Endodermal cell (in vitro differentiated cells): ENCODE measurements around the gene SLITRK4. TPM values are rescaled to one million over a fixed set of nuclear protein-coding genes. Genes with fewer than 3 reads are reported as not detected.

Experiments
- DNase-seq: peaks from one replicate; pipeline ENCODE4 v3.0.0-alpha.2; 2017
- H3K27ac ChIP-seq: 2 replicates; pipeline ENCODE4 v1.5.1; 2013; ENCODE audit warnings: mild to moderate bottlenecking, low read depth, low read length, moderate library complexity
- H3K27me3 ChIP-seq: 2 replicates; pipeline ENCODE4 v1.6.1; 2013; ENCODE audit warnings: mild to moderate bottlenecking, low read length, moderate library complexity; ENCODE audit not compliant: insufficient read depth, control insufficient read depth, poor library complexity, severe bottlenecking
- H3K36me3 ChIP-seq: 2 replicates; pipeline ENCODE4 v1.7.0; 2013; ENCODE audit warnings: mild to moderate bottlenecking, low read length, moderate library complexity; ENCODE audit not compliant: control insufficient read depth, insufficient read depth
- H3K4me1 ChIP-seq: one replicate; pipeline ENCODE4 v1.7.0; 2013; ENCODE audit warnings: low read length; ENCODE audit not compliant: control insufficient read depth, insufficient read depth
- H3K4me3 ChIP-seq: 2 replicates; pipeline ENCODE4 v1.5.1; 2013; ENCODE audit warnings: mild to moderate bottlenecking, low read length, moderate library complexity
- H3K9ac ChIP-seq: 2 replicates; pipeline ENCODE4 v1.6.1; 2013; ENCODE audit warnings: mild to moderate bottlenecking, low read length, moderate library complexity; ENCODE audit not compliant: poor library complexity, severe bottlenecking; ENCODE audit errors: extremely low read depth
- H3K9me3 ChIP-seq: 2 replicates; pipeline ENCODE4 v1.6.1; 2013; ENCODE audit warnings: mild to moderate bottlenecking, low read length, moderate library complexity; ENCODE audit not compliant: control insufficient read depth
- H3K27ac Mint-ChIP-seq: 2 replicates; pipeline ENCODE4 v1.8.0; 2020; ENCODE audit warnings: mixed read lengths
- H3K27me3 Mint-ChIP-seq: 2 replicates; pipeline ENCODE4 v1.8.0; 2021; ENCODE audit warnings: mild to moderate bottlenecking, mixed read lengths; ENCODE audit not compliant: insufficient read depth
- H3K36me3 Mint-ChIP-seq: 2 replicates; pipeline ENCODE4 v1.8.0; 2020; ENCODE audit warnings: low read depth, mixed read lengths
- H3K4me1 Mint-ChIP-seq: 2 replicates; pipeline ENCODE4 v1.8.0; 2020; ENCODE audit warnings: mixed read lengths
- H3K4me3 Mint-ChIP-seq: 2 replicates; pipeline ENCODE4 v1.8.0; 2020; ENCODE audit warnings: mild to moderate bottlenecking, moderate library complexity, mixed read lengths
- H3K9me3 Mint-ChIP-seq: 2 replicates; pipeline ENCODE4 v1.8.0; 2020; ENCODE audit warnings: mild to moderate bottlenecking, mixed read lengths
- CTCF ChIP-seq: fragments of 200-600 bp; sonication (generic); conservative IDR thresholded peaks from 2 replicates; pipeline ENCODE4 v1.5.0; 2021; ENCODE audit warnings: antibody characterized with exemption, mild to moderate bottlenecking
- WGBS, 2 experiments: methylation state at CpG; one replicate each; pipeline versions ENCODE4 v1.1.5 to v1.1.7; 2013; ENCODE audit warnings: missing lambda C conversion rate in 2 of 2, mixed read lengths in 1 of 2; ENCODE audit not compliant: insufficient coverage in 1 of 2, insufficient read length in 1 of 2; 5-methylcytosine and 5-hydroxymethylcytosine counted together
- total RNA-seq, 2 donors: library from RNA; stranded (reverse); fragmentation: NEBNext Ultra II Directional in 1 of 2; extraction: Animal tissue kit (Norgen Biotek cat#: 25700) in 1 of 2; gene quantifications; 2 replicates in 1 of 2; 3 replicates in 1 of 2; pipeline ENCODE4 v1.2.1, GENCODE V29; 2021

SLITRK4 gene
- total RNA-seq, 2 donors from 2014 or later, result 5.6 to 11.5 TPM

DNA sequence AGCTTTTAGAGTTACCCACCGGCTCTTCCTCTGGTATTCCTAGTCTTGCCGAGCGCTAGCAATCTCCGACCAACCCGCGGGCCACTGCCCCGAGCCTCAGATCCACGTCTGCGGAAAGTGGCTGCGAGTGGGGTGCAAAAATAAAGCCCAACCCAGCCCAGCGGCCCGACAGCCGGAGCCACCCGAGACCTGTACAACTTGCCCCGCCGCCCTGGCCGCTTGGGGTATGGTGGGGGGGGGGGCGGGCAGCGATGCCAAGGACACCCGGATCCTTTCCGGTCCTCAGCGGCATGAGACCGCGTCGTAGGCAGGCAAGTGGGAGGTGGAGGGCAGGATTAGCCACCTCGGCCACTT lies 1.6 kb downstream of the SLITRK4 start:
- no peak for DNase-seq
- Mint-ChIP-seq H3K4me1 (peaks cover 2% of the 10 kb centered on the region), H3K27me3 (peaks cover 19% of the 10 kb centered on the region), H3K36me3 (peaks cover 9% of the 10 kb centered on the region), H3K9me3 (peaks cover 52% of the 10 kb centered on the region), H3K4me3 (peak overlapping the region; percentile 74), H3K27ac (no peak overlapping the region)
- Histone ChIP-seq H3K4me3 (no peak overlapping the region), H3K9ac (no peak overlapping the region), H3K9me3 (peaks cover 6% of the 10 kb centered on the region), H3K4me1 (no peaks in the 10 kb centered on the region), H3K27ac (no peak overlapping the region), H3K27me3 (peaks cover 17% of the 10 kb centered on the region), H3K36me3 (no peaks in the 10 kb centered on the region)
- WGBS, 2 experiments, result 53% methylated on average over 20 of the region's 26 CpGs; no CpG with 5 or more reads in 1 of the 2 experiments
- TF ChIP-seq CTCF, result no peak

GRCh38 chrX:143633461-143634308 lies 2.2 kb downstream of the SLITRK4 start:
- peaks cover 8% of the 10 kb centered on the region for H3K9me3 ChIP-seq
- H3K4me1 ChIP-seq, result no peaks in the 10 kb centered on the region
- H3K27me3 ChIP-seq, result peaks cover 17% of the 10 kb centered on the region
- H3K4me3 ChIP-seq, result no peak overlapping the region
- H3K36me3 ChIP-seq, result no peaks in the 10 kb centered on the region
- Mint-ChIP-seq H3K4me1 (peaks cover 2% of the 10 kb centered on the region), H3K27me3 (peaks cover 19% of the 10 kb centered on the region), H3K4me3 (peak overlapping the region; percentile 74), H3K36me3 (peaks cover 14% of the 10 kb centered on the region), H3K27ac (no peak overlapping the region), H3K9me3 (peaks cover 58% of the 10 kb centered on the region)
- H3K27ac ChIP-seq, result no peak overlapping the region
- peak; percentile 20 for TF ChIP-seq CTCF
- no peak overlapping the region for H3K9ac ChIP-seq
- peak; percentile 66 for DNase-seq
- WGBS, 2 experiments, result 0 to 40% methylated on average over 5 to 64 of the region's 64 CpGs

DNA sequence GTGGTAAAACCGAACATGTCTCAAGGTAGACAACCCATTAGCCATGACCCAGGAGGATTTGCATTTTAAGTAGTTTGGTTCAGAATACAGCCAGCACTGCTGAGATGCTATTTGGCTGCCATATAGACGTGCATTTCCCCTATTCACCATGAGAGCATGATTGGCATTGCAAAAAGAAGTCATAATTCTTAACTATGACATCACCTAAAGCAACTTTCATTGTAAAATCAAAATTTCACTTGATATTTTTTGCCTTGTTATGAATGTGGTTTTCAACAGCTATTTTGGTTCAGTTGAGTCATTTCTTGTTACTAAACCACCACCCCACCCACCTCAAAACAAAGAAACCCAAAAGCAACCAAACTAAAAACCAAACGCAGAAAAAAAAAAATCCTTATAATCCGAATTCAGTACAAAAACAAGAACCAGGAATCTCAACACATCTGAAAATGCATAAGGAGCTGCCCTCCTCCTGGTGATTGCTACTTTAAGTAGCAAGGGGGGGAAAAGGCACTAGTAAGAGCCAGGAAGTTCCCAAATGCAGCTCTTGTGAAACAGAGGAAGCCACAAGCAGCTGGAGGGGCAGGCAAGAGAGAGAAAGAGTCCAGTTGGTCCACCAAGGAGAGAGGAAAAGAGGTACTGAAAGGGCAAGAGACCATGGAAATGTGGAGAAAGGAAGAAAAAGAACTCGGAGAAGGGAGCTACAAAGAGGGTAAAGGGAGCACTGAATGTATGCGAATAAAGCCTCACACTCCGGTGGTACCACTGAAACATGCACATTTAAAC lies 3.1 kb downstream of the SLITRK4 start:
- H3K27ac Mint-ChIP-seq, result no peak overlapping the region
- H3K4me3 ChIP-seq, result no peak overlapping the region

More for the DNA sequence above, 3.1 kb downstream of the SLITRK4 start:
- peaks cover 16% of the 10 kb centered on the region for H3K36me3 Mint-ChIP-seq
- WGBS, 2 experiments, result 55 to 100% methylated on average over 1 to 5 of the region's 7 CpGs
- peaks cover 2% of the 10 kb centered on the region for H3K4me1 Mint-ChIP-seq
- TF ChIP-seq CTCF, result no peak
- no peak overlapping the region for H3K27ac ChIP-seq
- peak overlapping the region; percentile 74 for H3K4me3 Mint-ChIP-seq
- peaks cover 60% of the 10 kb centered on the region for H3K9me3 Mint-ChIP-seq
- H3K4me1 ChIP-seq, result no peaks in the 10 kb centered on the region
- peaks cover 16% of the 10 kb centered on the region for H3K9me3 ChIP-seq
- peak; percentile 39 for DNase-seq
- H3K27me3 Mint-ChIP-seq, result peaks cover 19% of the 10 kb centered on the region
- peaks cover 17% of the 10 kb centered on the region for H3K27me3 ChIP-seq
- no peak overlapping the region for H3K9ac ChIP-seq
- H3K36me3 ChIP-seq, result no peaks in the 10 kb centered on the region
